ENCODE data around the gene TMED4.

GRCh38 chr7:44607141-44608068 is 25.4 kb upstream of the TMED4 start:
- TF ChIP-seq POLR2AphosphoS5 (IDR thresholded peaks at IDR 0.05; ENCODE audit: low read depth, low read length) (no peak), POLR2A (IDR thresholded peaks at IDR 0.05; ENCODE audit: low read depth, low read length) (no peak), TAF1 (IDR thresholded peaks at IDR 0.05; ENCODE audit: low read depth, low read length) (no peak), POU2F2 (IDR thresholded peaks at IDR 0.05; ENCODE audit: low read depth, low read length) (no peak)

Data from GM12891 (cell line).